ENCODE data around the gene DGKG.

Gene DGKG

DNA sequence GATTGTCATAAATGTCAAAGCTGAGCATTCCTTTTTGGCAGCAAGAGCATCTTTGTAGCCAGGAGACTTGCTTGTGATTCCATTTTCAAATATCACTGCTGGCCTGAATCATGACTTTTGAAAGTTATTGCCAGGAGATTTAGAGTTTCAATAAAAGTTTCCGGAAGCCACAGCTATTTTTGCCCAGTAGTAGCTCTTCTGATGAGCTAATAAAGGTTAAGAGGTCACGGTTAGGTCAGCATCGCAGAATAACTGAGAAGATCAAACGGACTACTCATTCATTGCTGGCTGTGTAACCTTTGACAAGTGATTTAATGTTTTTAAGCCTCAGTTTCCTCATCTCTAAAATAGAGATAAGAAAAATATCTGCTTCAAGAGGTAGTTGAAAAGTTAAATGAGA is 148.1 kb downstream of the DGKG start:
- no peak for TF ChIP-seq CTBP1 (IDR thresholded peaks at IDR 0.05; ENCODE audit: borderline replicate concordance)
- TF ChIP-seq NFRKB (IDR thresholded peaks at IDR 0.05): no peak
- TF ChIP-seq ELF4 (IDR thresholded peaks at IDR 0.05): no peak
- no peak for TF ChIP-seq FOXA1 (IDR thresholded peaks at IDR 0.05)
- no peak for TF ChIP-seq ZNF384 (IDR thresholded peaks at IDR 0.05)
- no peak for TF ChIP-seq L3MBTL2 (conservative IDR thresholded peaks at IDR 0.05)
- no peak for TF ChIP-seq SP1 (IDR thresholded peaks at IDR 0.05)
- TF ChIP-seq ARNT (IDR thresholded peaks at IDR 0.05): no peak
- TF ChIP-seq HDGF (IDR thresholded peaks at IDR 0.05; ENCODE audit: borderline replicate concordance): no peak
- TF ChIP-seq BHLHE40 (IDR thresholded peaks at IDR 0.05; ENCODE audit: borderline replicate concordance): no peak
- no peak for TF ChIP-seq LEF1 (IDR thresholded peaks at IDR 0.05; ENCODE audit: borderline replicate concordance)
- TF ChIP-seq FOXK2 (IDR thresholded peaks at IDR 0.05): no peak
- no peak for TF ChIP-seq TARDBP (IDR thresholded peaks at IDR 0.05)
- TF ChIP-seq, protein P1, sequence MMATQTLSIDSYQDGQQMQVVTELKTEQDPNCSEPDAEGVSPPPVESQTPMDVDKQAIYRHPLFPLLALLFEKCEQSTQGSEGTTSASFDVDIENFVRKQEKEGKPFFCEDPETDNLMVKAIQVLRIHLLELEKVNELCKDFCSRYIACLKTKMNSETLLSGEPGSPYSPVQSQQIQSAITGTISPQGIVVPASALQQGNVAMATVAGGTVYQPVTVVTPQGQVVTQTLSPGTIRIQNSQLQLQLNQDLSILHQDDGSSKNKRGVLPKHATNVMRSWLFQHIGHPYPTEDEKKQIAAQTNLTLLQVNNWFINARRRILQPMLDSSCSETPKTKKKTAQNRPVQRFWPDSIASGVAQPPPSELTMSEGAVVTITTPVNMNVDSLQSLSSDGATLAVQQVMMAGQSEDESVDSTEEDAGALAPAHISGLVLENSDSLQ (IDR thresholded peaks at IDR 0.05): no peak
- TF ChIP-seq FOXM1 (IDR thresholded peaks at IDR 0.05; ENCODE audit: borderline replicate concordance): no peak
- ChIA-PET POLR2A (no interaction called here), CTCF (no interaction called here)
- no peak for DNase-seq (ENCODE audit: extremely low spot score)

GRCh38 chr3:186212611-186213010 is 149.4 kb downstream of the DGKG start:
- POLR2A ChIA-PET: no interaction called here

DNA sequence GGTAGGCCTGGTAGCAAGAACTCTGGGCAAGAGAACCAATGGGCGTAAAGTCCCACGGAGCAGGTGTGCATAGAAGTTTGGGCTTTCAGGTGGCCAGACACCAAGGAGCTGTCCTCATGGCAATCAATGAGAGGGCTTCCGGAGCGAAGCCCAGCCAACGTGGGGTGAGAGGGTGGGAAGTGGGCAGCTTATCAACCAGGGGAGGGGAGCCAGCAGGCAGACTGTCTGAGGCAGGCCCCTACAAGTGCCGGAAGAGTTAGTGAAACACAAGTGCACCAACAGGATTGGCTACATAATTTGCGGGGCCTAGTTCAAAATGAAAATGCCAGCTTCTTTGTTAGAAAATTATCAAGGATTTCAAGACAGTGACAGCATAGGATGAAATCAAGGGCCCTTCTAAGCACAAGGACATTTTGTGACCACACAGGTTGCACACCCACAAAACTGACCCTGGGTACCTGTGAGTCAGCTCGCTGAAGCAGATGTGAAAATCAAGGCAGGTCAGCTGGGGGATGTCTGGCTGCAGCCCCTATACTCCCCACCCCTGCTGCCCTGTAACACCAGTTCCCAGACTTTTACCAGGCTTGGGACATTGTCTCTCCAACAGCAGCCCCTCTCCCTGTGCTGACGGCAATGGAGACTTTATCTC is 151.1 kb downstream of the DGKG start:
- CTCF ChIA-PET: no interaction called here
- POLR2A ChIA-PET: no interaction called here
- DNase-seq (ENCODE audit: extremely low spot score): no peak

More at GRCh38 chr3:186212611-186213010, 149.4 kb downstream of the DGKG start:
- CTCF ChIA-PET: interaction anchor here (0.8 kb wide), 1 partner anchor 70 kb away, joined by 3 read pairs; no protein-coding TSS in a partner anchor
- no peak for DNase-seq (ENCODE audit: extremely low spot score)
- TF ChIP-seq NFRKB (IDR thresholded peaks at IDR 0.05) (no peak), LEF1 (IDR thresholded peaks at IDR 0.05; ENCODE audit: borderline replicate concordance) (no peak), TARDBP (IDR thresholded peaks at IDR 0.05) (no peak), ELF4 (IDR thresholded peaks at IDR 0.05) (no peak), BHLHE40 (IDR thresholded peaks at IDR 0.05; ENCODE audit: borderline replicate concordance) (no peak), FOXA1 (IDR thresholded peaks at IDR 0.05) (no peak), ZNF384 (IDR thresholded peaks at IDR 0.05) (no peak)

GRCh38 chr3:186209810-186210752 is 152.0 kb downstream of the DGKG start:
- TF ChIP-seq TARDBP (IDR thresholded peaks at IDR 0.05) (no peak), L3MBTL2 (conservative IDR thresholded peaks at IDR 0.05) (no peak), CTBP1 (IDR thresholded peaks at IDR 0.05; ENCODE audit: borderline replicate concordance) (no peak), NFRKB (IDR thresholded peaks at IDR 0.05) (no peak), FOXM1 (IDR thresholded peaks at IDR 0.05; ENCODE audit: borderline replicate concordance) (no peak), HDGF (IDR thresholded peaks at IDR 0.05; ENCODE audit: borderline replicate concordance) (no peak), ELF4 (IDR thresholded peaks at IDR 0.05) (no peak), ZNF384 (IDR thresholded peaks at IDR 0.05) (no peak), SP1 (IDR thresholded peaks at IDR 0.05) (no peak), ARNT (IDR thresholded peaks at IDR 0.05) (no peak), LEF1 (IDR thresholded peaks at IDR 0.05; ENCODE audit: borderline replicate concordance) (no peak), SUZ12 (IDR thresholded peaks at IDR 0.05) (no peak), FOXK2 (IDR thresholded peaks at IDR 0.05) (no peak), FOXA1 (IDR thresholded peaks at IDR 0.05) (no peak), BHLHE40 (IDR thresholded peaks at IDR 0.05; ENCODE audit: borderline replicate concordance) (no peak)
- TF ChIP-seq, protein P1 (IDR thresholded peaks at IDR 0.05): no peak
- DNase-seq (ENCODE audit: extremely low spot score): no peak
- POLR2A ChIA-PET: no interaction called here
- CTCF ChIA-PET: no interaction called here

More for the DNA sequence above, 151.1 kb downstream of the DGKG start:
- TF ChIP-seq TARDBP (IDR thresholded peaks at IDR 0.05): no peak
- no peak for TF ChIP-seq FOXK2 (IDR thresholded peaks at IDR 0.05)
- TF ChIP-seq NFRKB (IDR thresholded peaks at IDR 0.05): no peak
- TF ChIP-seq, protein P1 (IDR thresholded peaks at IDR 0.05): no peak
- no peak for TF ChIP-seq ELF4 (IDR thresholded peaks at IDR 0.05)
- TF ChIP-seq SUZ12 (IDR thresholded peaks at IDR 0.05): no peak
- no peak for TF ChIP-seq HDGF (IDR thresholded peaks at IDR 0.05; ENCODE audit: borderline replicate concordance)
- TF ChIP-seq ARNT (IDR thresholded peaks at IDR 0.05): no peak
- TF ChIP-seq BHLHE40 (IDR thresholded peaks at IDR 0.05; ENCODE audit: borderline replicate concordance): no peak
- TF ChIP-seq L3MBTL2 (conservative IDR thresholded peaks at IDR 0.05): no peak
- no peak for TF ChIP-seq SP1 (IDR thresholded peaks at IDR 0.05)
- no peak for TF ChIP-seq LEF1 (IDR thresholded peaks at IDR 0.05; ENCODE audit: borderline replicate concordance)
- no peak for TF ChIP-seq FOXA1 (IDR thresholded peaks at IDR 0.05)
- TF ChIP-seq ZNF384 (IDR thresholded peaks at IDR 0.05): no peak
- TF ChIP-seq FOXM1 (IDR thresholded peaks at IDR 0.05; ENCODE audit: borderline replicate concordance): no peak
- TF ChIP-seq CTBP1 (IDR thresholded peaks at IDR 0.05; ENCODE audit: borderline replicate concordance): no peak

DNA sequence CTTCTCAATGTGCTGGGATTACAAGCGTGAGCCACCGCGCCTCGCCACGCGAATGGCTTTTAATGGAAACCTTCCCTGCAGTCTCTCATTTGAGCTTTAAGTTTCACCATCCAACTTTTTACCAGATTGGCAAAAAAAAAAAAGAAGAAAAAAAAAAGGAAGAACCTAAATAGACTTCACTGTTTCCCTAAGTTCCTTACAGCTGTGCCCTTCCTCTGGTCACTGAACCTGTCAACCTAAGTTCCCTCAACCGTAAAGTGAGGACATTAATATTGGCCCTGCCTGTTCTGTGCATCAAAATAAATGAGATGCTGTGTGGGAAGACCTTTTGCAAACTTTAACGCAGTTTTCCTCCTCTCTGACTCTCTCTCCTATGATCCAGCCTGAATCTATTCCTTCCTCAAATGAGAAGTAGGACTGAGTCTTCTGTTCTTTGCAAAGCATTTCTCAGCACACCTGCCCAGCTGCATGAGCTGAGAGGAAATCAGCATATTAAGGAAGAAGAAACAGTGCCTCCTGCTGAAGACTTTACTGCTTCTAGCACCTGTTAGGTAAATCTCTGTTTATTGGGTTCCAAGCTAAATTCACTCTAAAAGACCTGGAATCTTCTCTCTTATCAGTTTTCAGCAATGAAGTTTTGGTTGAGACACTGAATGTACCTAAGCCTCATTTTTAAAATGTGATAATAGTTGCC is 153.6 kb downstream of the DGKG start:
- TF ChIP-seq CTBP1 (IDR thresholded peaks at IDR 0.05; ENCODE audit: borderline replicate concordance): no peak
- CTCF ChIA-PET: interaction anchor here (0.7 kb wide), 1 partner anchor 46 kb away, joined by 4 read pairs; no protein-coding TSS in a partner anchor
- DNase-seq (ENCODE audit: extremely low spot score): no peak
- POLR2A ChIA-PET: no interaction called here
